GM13976 (cell line): Measurements from ENCODE around the gene SMIM38.
A peak's percentile ranks its signal among the peaks of the same experiment; 100 is the strongest.

Source experiments
- DNase-seq: peaks from one replicate; pipeline ENCODE4 v3.0.0; 2012; ENCODE audit warnings: low spot score
- CTCF ChIP-seq: IDR thresholded peaks from 2 replicates; pipeline ENCODE4 v1.5.1; 2012; ENCODE audit warnings: borderline replicate concordance, mild to moderate bottlenecking; ENCODE audit not compliant: insufficient read depth; ENCODE audit errors: extremely low read depth, missing control alignments, control extremely low read depth
- in situ Hi-C: fragments of 300-500 bp; cut with MboI; formaldehyde crosslinking; loops from one replicate; pipeline ENCODE4 v1.12.0; 2022; ENCODE audit warnings: low sequenced_read_pairs, mixed read lengths, inconsistent platforms; ENCODE audit not compliant: unreplicated experiment

SMIM38 gene

DNA sequence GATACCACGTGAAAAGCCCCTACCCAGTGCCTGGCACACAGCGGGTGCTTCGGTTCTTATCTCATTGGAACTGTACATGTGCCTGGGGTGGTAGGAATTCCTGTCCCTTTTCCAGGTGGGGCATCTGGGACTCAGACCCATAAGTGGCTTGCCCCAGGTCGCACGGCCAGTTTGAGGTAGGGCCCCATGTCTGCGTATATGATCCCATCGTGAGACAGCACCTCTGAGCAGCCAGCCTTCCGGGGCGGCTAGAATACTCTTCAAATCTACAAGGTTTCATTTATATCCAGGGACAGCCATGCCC is 33.5 kb upstream of the SMIM38 start:
- DNase-seq, result no peak
- no peak for TF ChIP-seq CTCF
- in situ Hi-C loops, result loop anchor here (25.0 kb wide), 1 partner anchor 165 kb away; the partner anchor contains the start of gene MYEOV

DNA sequence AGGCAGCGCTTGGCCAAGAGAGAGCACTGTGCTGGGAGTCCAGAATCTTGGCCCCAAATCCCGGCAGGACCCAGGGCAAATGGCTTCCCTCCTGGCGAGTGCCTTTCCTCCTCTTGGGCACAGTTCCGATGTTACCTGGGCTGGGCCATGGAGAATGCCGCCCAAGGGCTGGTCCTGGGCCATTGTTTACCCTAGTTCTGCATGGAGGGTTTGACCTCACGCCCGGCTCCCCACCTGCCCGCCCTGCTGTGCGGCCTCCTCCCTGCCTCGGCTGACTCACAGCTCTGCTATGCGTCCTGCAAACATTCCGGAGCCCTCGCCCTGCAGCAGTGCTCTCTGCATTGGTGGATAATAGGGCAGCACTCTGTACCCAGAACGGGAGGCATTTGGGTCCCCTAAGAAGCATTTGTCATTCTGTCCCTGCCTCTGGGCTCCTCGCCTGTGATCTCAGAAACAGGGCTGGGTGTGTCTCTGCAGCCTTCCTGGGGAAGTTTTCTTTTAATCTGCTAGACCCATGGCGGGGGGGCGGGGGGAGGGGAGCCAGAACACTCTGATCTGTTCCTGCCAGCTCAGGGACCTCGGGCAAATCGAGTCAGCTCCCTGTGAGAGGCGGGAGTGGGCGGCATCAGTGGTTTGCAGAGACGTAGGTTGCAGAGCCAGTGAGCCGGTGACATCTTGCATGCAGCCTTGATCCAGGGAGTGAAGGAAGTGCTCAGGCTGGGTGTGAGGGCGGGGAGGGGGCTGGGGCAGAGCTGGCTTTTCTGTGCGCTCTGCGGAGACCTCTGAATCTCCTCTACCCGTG is 32.9 kb upstream of the SMIM38 start:
- in situ Hi-C loops, result loop anchor here (25.0 kb wide), 1 partner anchor 164 kb away; the partner anchor contains the start of gene MYEOV
- no peak for TF ChIP-seq CTCF
- DNase-seq, result peak; percentile 82

DNA sequence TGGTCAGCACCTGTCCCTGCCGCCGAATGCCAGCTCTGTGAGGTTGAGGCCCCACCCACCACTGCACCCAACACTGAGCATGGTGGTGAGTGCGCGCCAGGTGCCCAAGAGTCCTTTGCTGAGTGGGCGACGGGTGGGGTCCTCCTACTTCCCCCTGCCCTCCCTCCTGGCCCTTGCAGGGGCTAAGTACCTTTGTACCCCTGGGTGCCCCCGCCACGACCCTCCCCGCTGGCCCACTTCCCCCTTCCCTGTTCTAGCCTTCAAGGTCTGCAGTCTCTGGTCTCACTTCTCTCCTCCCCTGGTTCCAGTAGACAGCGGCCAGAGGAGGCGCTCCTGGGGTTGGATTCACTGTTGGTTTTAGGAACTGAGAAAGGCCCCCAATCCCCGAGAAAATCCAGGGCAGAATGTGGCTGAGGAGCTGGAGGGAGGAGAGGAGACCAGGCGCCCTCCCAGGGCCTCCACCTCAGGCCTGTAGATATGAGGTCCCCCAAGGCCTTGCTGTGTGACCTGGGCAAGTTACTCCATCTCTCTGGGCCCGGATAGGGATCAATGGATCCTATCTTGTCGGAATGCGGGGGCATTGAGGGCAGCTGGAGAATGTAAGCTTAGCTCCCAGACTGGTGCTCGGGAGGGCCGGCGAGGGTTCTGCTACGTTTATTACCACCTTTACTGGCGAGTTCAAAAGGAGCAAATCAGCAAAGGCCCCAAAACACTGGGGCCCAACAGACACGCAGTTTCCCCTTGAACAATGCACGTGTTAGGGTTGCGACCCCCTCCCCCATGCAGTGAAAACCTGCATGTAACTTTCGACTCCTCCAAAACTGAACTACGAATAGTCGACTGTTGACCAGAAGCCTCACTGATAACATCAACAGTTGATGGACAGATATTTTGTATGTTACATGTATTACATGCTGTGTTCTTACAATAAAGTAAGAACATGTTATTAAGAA is 31.9 kb upstream of the SMIM38 start:
- peak; percentile 48 for DNase-seq
- in situ Hi-C loops, result loop anchor here (25.0 kb wide), 1 partner anchor 163 kb away; the partner anchor contains the start of gene MYEOV
- TF ChIP-seq CTCF, result no peak

DNA sequence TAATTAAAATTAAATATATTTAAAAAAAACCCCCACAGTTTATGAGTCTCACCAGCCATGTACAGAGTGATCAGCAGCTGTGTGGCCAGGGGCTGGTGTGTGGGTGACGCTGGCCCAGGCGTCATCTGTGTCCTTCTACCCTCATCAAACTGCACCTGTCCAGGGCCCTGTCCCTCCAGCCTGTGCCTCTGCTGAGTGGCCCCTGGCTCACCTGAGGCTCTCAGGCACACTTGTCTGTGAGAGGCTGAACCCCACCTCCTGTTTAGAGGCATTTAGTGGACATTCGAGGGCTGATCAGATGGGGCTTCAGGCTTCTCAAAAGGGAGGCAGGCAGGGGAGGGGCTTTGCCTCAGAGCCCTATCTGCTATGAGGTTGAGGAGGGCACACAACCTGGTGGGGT is 29.9 kb upstream of the SMIM38 start:
- no peak for TF ChIP-seq CTCF
- in situ Hi-C loops, result no loop called here
- no peak for DNase-seq

DNA sequence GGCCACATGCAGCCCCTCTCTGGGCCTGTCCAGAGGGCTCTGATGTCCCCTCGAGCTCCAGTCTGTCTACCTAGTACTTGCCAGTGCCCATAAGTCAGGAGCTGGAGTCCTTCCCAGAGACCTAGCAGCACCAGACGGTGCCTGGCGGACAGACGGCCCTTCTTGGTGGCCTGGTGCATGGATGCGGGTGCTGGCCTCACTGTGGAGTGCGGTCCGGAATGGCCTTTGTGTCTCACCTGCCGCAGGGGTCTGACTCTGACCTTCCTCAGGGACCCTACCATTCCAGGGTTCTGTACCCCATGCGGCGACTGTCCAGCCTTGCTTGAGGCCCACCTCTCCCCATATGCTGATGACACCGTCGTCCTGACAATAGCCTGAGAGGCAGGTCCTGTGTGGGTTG is 29.4 kb upstream of the SMIM38 start:
- in situ Hi-C loops, result no loop called here
- TF ChIP-seq CTCF, result no peak
- peak; percentile 21 for DNase-seq

DNA sequence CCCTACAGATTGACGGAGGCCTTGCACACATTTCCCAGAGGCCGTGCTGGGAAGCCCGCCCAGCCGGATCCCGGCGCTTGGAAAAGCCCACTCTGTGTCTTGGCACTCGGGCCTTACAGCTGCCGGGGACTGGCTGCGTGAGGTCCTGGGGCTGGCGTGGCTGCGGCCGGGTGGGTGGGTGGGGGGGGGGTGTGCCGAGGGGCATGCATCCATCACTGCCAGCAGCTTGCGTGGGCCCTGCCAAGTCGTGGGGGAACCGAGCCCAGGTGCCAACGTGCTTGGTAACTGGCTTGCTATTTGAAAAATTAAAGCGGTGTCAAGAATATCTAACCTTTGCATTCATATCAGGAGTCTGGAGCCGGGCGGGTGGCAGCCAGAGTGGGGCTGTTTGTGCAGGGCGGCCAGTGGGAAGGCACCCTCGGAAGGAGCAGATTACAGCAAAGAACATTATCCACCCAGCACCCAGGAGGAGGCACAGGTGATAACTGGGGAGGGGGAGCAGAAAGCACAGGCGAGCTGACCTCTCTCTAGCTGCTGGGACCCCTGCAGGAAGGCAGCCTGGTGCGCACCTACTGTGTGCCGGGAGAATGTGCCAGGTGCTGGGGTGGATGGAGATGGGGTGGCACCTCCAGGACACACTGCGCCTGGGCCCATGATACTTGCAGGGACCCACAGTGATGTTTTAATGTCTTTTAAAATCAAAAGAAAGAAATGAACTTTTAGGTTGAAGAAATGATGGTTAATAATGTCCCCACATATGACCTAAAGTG is 28.5 kb upstream of the SMIM38 start:
- in situ Hi-C loops, result no loop called here
- DNase-seq, result no peak

More for the DNA sequence above, 28.5 kb upstream of the SMIM38 start:
- TF ChIP-seq CTCF, result no peak
